Type B pancreatic cell (in vitro differentiated cells): Measurements from ENCODE around the gene MLH3. TPM values are rescaled to one million over a fixed set of nuclear protein-coding genes. Genes with fewer than 3 reads are reported as not detected.

Experiments used
- DNase-seq: peaks from one replicate; pipeline ENCODE4 v3.0.0; 2021; ENCODE audit warnings: mixed read lengths; ENCODE audit not compliant: unreplicated experiment; ENCODE audit errors: extremely low spot score
- H3K27ac Mint-ChIP-seq: 2 replicates; pipeline ENCODE4 v1.8.0; 2021; ENCODE audit warnings: mild to moderate bottlenecking, mixed read lengths
- H3K27me3 Mint-ChIP-seq: 2 replicates; pipeline ENCODE4 v1.8.0; 2021; ENCODE audit warnings: mixed read lengths
- H3K36me3 Mint-ChIP-seq: 2 replicates; pipeline ENCODE4 v1.8.0; 2021; ENCODE audit warnings: mixed read lengths
- H3K4me1 Mint-ChIP-seq: one replicate; pipeline ENCODE4 v1.8.0; 2021; ENCODE audit warnings: mixed read lengths; ENCODE audit not compliant: unreplicated experiment
- H3K4me3 Mint-ChIP-seq: 2 replicates; pipeline ENCODE4 v1.8.0; 2021; ENCODE audit warnings: mild to moderate bottlenecking, mixed read lengths
- H3K9me3 Mint-ChIP-seq: 2 replicates; pipeline ENCODE4 v1.8.0; 2021; ENCODE audit warnings: mixed read lengths
- total RNA-seq: library from RNA; stranded (reverse); gene quantifications from 2 replicates; pipeline ENCODE4 v1.2.1, GENCODE V29; 2021; ENCODE audit warnings: low replicate concordance
- TF ChIP-seq, protein P1 (sequence below): fragments of 200-600 bp; sonication (generic); conservative IDR thresholded peaks from 2 replicates; pipeline ENCODE4 v1.5.0; 2021; ENCODE audit warnings: antibody characterized with exemption, mild to moderate bottlenecking

The MLH3 gene
- total RNA-seq, 1 donor from 2014 or later: 28.5 TPM

DNA sequence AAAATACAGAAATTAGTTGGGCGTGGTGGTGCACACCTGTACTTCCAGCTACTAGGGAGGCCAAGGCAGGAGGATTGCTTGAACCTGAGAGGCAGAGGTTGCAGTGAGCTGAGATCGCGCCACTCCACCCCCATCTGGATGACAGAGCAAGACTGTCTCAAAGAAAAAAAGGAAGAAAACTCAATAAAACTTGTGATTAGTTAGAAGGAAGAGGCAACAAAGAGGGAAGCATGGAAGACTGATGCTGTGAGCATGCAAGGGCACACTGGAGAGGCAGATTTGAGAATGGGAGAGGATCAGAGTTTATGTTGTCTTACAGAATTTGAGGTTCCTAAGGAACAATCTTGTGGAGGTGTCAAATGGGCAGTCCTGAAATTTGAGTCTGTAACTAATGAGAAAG is 15.4 kb upstream of the MLH3 start:
- no peak for DNase-seq
- H3K27me3 Mint-ChIP-seq: no peaks in the 10 kb centered on the region
- H3K36me3 Mint-ChIP-seq: no peaks in the 10 kb centered on the region
- H3K4me1 Mint-ChIP-seq: peaks cover 26% of the 10 kb centered on the region
- H3K9me3 Mint-ChIP-seq: no peaks in the 10 kb centered on the region
- no peak overlapping the region for H3K4me3 Mint-ChIP-seq
- no peak overlapping the region for H3K27ac Mint-ChIP-seq
- TF ChIP-seq, protein P1, sequence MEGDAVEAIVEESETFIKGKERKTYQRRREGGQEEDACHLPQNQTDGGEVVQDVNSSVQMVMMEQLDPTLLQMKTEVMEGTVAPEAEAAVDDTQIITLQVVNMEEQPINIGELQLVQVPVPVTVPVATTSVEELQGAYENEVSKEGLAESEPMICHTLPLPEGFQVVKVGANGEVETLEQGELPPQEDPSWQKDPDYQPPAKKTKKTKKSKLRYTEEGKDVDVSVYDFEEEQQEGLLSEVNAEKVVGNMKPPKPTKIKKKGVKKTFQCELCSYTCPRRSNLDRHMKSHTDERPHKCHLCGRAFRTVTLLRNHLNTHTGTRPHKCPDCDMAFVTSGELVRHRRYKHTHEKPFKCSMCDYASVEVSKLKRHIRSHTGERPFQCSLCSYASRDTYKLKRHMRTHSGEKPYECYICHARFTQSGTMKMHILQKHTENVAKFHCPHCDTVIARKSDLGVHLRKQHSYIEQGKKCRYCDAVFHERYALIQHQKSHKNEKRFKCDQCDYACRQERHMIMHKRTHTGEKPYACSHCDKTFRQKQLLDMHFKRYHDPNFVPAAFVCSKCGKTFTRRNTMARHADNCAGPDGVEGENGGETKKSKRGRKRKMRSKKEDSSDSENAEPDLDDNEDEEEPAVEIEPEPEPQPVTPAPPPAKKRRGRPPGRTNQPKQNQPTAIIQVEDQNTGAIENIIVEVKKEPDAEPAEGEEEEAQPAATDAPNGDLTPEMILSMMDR: no peak

DNA sequence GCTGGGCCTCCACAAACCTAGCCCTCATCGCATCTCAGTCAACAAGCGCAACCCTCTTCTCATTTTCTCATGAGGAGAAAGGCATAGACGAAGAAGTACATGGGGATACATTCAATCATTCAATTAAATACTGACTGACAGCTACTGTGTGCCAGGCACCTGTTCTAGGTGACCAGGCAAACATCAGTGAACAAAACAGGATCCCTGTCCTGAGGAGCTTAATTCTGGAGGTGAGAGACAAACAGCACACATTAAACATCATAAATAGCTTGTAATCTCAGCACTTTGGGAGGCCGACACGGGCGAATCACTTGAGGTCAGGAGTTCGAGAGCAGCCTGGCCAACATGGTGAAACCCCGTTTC is 12.9 kb upstream of the MLH3 start:
- H3K4me1 Mint-ChIP-seq: peaks cover 16% of the 10 kb centered on the region
- no peaks in the 10 kb centered on the region for H3K27me3 Mint-ChIP-seq
- TF ChIP-seq, protein P1: no peak
- H3K36me3 Mint-ChIP-seq: peaks cover 9% of the 10 kb centered on the region
- no peak for DNase-seq
- H3K27ac Mint-ChIP-seq: peak overlapping the region; percentile 89
- H3K9me3 Mint-ChIP-seq: no peaks in the 10 kb centered on the region
- peak overlapping the region; percentile 99 for H3K4me3 Mint-ChIP-seq

DNA sequence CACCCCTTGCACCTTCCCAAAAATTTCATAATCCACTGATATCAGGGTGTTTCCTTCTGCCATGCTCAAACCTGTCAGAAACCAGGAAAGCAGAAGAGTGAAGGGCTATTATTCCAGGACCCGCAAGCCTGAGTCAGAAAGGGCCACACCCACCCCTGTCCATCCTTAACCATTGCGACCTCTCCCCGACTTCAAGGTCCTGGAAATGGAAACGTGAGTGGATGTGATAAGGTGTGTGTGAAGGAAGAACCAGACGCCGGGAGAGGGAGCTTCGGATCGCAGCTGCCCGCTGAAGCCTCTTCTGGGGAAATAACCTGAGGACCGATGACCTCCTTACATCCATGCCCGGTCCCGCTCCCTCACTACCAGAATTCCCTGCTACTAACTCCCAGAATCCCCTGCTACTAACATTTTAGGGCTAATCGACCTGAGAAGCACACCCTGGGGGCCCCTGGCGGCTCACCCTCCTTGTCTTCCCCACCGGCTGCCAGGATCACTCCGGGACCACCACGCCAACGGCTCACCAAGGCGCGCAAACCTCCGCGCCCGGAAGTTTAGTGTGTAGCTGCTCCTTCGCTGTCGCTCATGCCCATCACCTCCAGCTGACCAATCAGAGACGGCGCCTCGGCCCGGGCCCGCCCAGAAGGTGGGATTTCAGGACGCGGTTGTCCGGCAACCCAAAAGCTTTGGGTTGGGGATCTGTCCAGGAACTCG is 12.4 kb upstream of the MLH3 start, which contains the start of gene ACYP1:
Gene ACYP1, minus strand, starts transcription at position 534 of the 714 bp plus-strand sequence. Its CDS starts 471 bp downstream, at position 63.
- H3K4me1 Mint-ChIP-seq: peaks cover 17% of the 10 kb centered on the region
- H3K27ac Mint-ChIP-seq: peak within 1 kb of the TSS; percentile 89
- H3K27me3 Mint-ChIP-seq: no peaks in the 10 kb centered on the region
- TF ChIP-seq, protein P1: no peak
- H3K4me3 Mint-ChIP-seq: peak within 1 kb of the TSS; percentile 99
- peaks cover 10% of the 10 kb centered on the region for H3K36me3 Mint-ChIP-seq
- DNase-seq: peak; percentile 95
- peaks cover under 1% of the 10 kb centered on the region for H3K9me3 Mint-ChIP-seq

DNA sequence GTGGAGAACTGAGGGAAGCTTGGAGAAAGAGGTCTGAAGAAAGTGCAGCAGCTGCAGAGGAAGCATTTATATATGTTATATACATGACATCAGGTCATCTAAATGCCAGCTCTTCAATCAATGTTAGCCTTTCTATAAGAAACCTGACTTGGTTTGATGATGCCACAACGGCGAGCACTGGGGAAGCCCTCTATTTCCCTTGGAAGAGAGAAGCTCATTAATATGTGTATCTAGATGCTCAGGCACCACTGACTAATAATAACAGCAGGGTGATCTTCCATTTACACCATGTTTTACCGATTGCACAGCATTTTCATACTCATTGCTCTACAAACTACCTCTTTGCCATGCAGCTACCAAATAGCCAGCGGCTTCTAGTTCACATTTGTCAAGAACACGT is 11.7 kb upstream of the MLH3 start:
- Mint-ChIP-seq H3K27ac (peak overlapping the region; percentile 89), H3K4me3 (peak overlapping the region; percentile 99), H3K27me3 (no peaks in the 10 kb centered on the region), H3K4me1 (peaks cover 20% of the 10 kb centered on the region), H3K36me3 (peaks cover 13% of the 10 kb centered on the region), H3K9me3 (peaks cover 4% of the 10 kb centered on the region)
- TF ChIP-seq, protein P1: no peak
- no peak for DNase-seq

DNA sequence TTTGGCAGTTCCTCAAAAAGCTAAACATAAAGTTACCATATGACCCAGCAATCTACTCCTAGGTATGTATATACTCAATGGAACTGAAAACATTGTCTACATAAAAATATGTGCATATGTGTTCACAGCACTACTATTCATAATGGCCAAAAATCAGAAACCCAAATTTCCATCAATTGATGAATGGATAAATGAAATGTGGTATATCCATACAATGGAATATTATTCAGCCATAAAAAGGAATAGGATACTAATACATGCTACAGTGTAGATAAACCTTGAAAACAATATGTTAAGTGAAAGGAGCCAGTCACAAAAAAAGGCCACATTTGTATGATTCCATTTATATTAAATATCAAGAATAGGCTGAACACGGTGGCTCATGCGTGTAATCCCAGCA is 9.2 kb upstream of the MLH3 start:
- no peak overlapping the region for H3K27ac Mint-ChIP-seq
- peaks cover 30% of the 10 kb centered on the region for H3K36me3 Mint-ChIP-seq
- DNase-seq: no peak
- H3K4me1 Mint-ChIP-seq: peaks cover 20% of the 10 kb centered on the region
- H3K27me3 Mint-ChIP-seq: no peaks in the 10 kb centered on the region
- H3K4me3 Mint-ChIP-seq: no peak overlapping the region
- TF ChIP-seq, protein P1: no peak
- H3K9me3 Mint-ChIP-seq: peaks cover 4% of the 10 kb centered on the region
